ENCODE results near the gene TRNAU1AP. TPM values are rescaled to one million over a fixed set of nuclear protein-coding genes. Genes with fewer than 3 reads are reported as not detected.
"Not testable (repeated sequence)": the region's sequence is repeated elsewhere in the genome, so short reads cannot be mapped to it uniquely, and the experiment has no call there.

TRNAU1AP gene
- total RNA-seq, 1 donor from 2014 or later = 8.3 TPM

DNA sequence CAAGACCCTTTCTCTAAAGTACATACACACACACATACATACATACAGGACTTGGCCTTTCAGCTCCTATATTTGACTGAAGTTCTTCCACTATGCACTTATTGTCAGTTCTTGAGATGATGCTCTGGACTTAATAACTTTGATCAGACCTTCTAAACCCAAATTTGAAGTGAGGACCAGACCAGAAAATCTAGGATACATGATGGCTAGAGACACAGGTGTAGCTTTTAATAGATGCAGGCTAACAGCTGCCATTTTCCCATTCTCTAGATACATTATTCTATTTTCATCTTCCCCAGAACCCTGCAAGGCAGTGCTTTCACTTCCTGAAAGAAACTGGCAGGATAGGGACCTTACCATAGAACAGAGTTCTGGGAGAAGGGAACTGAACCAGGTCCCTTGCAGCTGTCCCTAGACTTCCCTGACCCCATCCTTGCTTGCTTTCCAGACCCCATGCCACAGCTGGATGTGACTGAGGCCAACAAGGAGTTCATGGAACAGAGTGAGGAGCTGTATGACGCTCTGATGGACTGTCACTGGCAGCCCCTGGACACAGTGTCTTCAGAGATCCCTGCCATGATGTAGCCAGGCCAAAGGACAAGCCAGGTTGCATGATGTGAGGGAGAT, 24.3 kb downstream of the TRNAU1AP start:
- ATAC-seq = no peak
- no peak for DNase-seq (ENCODE audit: low spot score)

- DNase-seq (ENCODE audit: low spot score) (no peak), ATAC-seq (no peak)
Observed at GRCh38 chr1:28577738-28578536, 25.1 kb downstream of the TRNAU1AP start.

GRCh38 chr1:28578696-28579218, 25.9 kb downstream of the TRNAU1AP start:
- DNase-seq (ENCODE audit: low spot score) (no peak), ATAC-seq (no peak)

DNA sequence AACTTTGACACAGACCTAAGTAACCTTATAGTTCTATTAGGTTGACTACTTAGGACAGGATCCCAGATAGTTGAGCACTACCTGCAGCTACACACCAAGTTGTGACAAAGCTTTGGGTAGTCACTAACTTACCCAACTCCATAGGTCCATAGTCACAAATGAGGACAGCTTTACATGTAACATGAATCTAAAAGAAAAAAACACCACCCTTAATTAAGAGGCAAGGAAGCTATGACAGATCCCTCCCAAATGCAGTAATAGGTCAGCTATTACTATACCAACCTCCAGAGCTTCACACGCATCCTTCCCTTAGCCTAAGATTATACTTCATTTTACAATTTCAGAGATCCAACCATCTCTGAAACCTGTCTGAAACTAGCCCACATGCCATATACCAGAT, 26.5 kb downstream of the TRNAU1AP start:
- DNase-seq (ENCODE audit: low spot score) = no peak
- ATAC-seq = no peak

DNA sequence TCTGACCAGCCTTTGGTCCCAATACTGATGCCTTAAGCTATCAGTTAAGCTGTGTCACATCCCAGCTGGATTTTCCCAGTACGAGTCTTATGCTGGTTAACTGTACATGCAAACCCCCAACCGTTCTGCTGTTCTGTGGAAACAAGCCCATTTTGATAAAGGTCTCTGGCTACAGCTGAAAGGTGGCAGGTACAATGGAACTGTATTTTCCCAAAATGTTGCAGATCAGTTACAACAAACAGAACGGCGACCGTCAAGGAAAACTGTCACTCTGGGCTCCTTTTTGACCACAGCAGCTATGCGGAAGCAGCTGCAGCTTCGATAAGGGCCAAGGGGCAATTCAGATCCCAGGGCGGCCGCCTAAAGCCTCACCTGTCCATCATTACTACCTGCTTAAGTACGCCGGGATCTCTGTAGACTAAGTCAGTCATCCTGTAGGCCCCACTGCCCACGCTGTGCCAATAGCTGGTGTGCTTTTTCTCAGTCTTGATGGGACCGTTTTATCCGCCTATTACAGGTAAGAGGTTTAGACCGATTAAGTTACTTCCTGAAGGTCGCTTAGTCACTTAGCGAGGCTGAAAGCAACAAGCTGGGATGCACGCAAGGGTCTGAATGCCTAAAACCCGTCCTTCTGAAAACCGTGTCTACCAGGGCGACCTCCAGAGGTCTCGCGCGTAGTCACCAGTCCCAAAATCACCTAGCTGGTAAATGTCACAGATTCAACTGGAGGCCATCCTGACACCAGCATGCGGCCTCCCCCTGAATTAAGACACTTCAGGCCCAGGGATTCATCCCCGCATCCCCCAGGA, 28.0 kb downstream of the TRNAU1AP start:
- ATAC-seq = peak; percentile 43
- DNase-seq (ENCODE audit: low spot score) = peak; percentile 47

DNA sequence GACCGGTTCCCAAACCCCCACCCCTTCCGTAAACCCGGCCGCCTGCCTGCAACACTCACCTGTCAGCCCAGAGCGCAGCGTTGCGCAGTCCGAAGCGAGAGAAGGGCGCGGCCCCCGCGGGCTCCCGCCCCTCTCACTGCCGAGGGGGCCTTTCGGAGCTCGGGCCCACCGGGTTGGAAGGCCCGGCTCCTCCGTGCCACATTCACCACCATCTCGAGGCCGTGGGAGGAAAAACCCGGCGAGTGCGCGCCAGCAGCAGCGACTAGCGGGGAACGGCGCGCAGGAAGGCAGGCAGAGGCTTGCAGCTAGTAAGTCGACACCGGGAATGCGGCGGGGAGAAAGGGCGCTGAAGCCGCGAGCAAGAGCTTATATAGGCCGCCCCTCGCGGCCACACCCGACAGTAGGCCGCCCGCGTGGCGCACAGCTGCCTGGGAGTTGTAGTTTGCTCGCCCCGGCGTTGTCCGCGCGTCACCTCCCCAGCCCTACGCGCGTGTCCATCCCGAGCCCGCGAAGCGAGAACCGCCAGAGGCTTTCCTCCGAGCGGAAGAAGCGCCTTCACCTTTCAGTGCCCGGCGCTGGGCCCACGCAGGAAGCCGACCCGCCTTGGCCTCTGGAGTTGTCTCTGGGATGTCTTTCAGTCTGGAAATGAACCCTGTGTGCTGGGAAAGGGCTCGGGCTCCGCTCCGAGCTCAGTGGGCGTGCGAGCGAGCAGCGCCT, 28.8 kb downstream of the TRNAU1AP start:
- ATAC-seq = peak; percentile 97
- DNase-seq (ENCODE audit: low spot score) = peak; percentile 97

GRCh38 chr1:28582248-28582615, 29.3 kb downstream of the TRNAU1AP start:
- ATAC-seq = peak; percentile 33

DNA sequence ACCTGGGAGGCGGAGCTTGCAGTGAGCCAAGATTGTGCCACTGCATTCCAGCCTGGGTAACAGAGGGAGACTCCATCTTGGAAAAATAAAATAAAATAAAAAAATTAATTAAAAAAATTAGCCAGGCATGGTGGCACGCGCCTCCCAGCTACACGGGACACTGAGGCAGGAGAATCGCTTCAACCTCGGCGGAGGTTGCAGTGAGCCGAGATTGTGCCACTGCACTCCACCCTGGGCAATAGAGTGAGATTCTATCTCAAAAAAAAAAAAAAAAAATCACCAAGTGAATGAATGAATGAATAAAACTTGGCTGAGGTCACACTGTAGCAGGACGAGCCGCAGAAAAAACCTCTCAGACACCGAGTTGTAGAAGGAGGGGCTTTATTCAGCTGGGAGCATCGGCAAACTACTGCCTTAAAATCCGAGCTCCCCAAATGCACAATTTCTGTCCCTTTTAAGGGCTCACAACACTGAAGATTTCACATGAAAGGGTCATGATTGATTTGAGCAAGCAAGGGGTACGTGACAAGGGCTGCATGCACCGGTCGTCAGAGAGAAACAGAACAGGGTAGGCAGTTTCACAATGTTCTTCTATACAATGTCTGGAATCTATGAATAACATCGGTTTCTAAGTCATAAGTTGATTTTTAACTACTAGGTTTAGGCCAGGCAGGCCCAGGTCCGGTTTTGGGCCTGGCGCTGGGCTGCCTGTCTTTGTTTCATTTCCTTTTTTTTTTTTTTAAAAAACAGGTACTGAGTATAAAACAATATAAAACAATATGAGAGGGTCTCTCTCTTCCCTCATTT, 33.9 kb downstream of the TRNAU1AP start:
- DNase-seq (ENCODE audit: low spot score); ATAC-seq: not testable (repeated sequence)

More at GRCh38 chr1:28582248-28582615, 29.3 kb downstream of the TRNAU1AP start:
- no peak for DNase-seq (ENCODE audit: low spot score)

DNA sequence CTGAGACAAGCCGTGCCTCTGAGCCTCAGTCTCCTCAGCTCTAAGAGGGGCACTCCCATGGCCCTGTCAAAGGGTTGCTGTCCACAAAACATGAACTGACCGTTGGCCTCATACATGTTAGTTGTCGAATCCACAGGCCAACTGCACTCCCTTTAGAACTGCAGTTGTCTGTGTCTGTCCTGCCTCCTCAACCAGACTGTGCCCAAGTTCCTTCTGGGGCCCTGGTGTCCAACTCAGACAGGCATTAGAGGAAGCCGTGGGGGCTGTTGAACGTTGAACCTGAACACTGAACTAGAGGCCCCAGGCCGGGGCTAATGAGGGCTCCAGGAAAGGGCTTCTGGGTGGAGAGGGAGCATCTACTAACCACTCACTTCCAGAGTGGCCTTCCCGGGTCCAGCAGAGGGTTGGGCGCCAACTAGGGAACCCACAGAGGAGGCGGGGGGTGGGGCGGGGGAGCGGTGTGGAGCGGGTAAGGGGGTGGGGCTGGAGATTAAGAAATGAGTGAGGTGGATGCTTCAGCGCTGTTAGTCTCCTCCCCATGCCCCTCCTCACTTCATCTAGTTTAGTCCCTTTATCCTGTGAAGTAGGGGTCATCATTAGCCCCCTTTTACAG, 38.9 kb downstream of the TRNAU1AP start, which contains the start of gene RAB42:
Gene RAB42, plus strand, starts transcription at position 558 of the 613 bp plus-strand sequence. CDS start 247 bp downstream, outside the sequence.
- ATAC-seq (peak; percentile 51), DNase-seq (ENCODE audit: low spot score) (no peak)

DNA sequence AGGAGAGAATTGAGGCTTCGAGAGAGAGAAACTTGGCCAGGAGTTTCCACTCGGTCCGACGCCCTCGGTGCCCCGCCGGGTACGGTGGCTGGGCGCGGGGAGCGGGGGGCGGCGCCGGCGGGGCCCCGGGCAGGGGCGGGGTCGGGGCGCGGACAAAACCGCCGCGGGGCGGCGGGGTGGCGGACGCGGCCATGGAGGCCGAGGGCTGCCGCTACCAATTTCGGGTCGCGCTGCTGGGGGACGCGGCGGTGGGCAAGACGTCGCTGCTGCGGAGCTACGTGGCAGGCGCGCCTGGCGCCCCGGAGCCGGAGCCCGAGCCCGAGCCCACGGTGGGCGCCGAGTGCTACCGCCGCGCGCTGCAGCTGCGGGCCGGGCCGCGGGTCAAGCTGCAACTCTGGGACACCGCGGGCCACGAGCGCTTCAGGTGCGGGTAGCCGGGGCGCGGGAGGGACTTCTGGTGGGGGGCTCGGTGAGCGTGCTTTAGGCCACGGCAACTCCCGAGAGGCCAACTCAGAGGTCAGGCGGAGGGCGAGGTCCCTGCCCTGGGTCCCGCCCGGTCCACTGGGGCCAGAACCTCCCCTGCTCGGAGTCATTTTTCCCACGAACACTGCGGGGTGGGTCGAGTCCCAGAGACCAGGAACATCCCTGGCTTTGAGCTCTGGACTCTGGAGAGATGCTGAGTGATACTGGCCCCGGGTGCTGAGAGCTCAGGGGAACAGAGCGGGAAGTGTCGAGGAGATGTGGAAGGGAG, 39.6 kb downstream of the TRNAU1AP start:
- no peak for DNase-seq (ENCODE audit: low spot score)

DNA sequence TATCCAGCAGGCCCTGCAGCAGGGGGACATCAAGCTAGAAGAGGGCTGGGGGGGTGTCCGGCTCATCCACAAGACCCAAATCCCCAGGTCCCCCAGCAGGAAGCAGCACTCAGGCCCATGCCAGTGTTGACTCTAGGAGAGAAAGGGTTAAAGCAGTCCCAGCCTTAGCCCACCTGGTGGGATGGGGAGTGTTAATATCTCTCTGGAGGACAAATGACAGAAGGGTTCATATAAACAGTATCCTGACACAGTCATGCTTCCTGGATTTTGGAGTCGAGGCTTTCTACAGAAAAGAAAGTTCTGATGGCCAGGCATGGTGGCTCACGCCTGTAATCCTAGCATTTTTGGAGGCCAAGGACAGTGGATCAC, 41.1 kb downstream of the TRNAU1AP start:
- not testable (repeated sequence) for DNase-seq (ENCODE audit: low spot score); ATAC-seq

More for the DNA sequence above, 39.6 kb downstream of the TRNAU1AP start:
- peak; percentile 67 for ATAC-seq

- DNase-seq (ENCODE audit: low spot score); ATAC-seq: not testable (repeated sequence)
Observed at GRCh38 chr1:28594686-28595411, 42.0 kb downstream of the TRNAU1AP start.

DNA sequence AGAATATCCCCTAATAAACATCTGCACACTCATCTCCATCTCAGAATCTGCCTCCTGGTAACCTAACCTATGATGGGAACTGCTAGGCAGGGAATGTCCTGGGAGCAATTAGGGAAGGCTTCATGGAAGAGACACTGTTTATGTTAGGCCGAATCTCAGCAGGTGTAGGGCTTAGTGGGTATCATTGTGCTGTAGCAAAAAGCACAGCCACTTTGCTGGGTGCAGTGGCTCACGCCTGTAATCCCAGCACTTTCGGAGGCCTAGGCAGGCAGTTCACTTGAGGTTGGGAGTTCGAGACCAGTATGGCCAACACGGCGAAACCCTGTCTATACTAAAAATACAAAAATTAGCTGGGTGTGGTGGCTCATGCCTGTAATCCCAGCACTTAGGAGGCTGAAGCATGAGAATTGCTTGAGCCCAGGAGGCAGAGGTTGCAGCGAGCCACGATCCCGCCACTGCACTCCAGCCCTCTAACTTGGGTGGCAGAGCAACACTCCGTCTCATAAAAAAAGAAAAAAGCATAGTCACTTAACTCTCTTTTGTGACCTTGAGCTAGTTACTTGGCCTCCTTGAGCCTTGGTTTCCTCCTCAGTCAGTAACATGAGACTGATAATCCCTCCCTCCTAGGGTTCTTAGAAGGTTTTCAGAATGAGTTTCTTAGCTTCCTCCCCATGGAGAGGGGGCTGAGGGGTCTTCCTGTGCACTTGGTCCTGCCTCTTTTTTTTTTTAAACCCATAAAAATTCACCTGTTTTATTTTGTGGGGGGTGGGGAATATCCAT, 42.7 kb downstream of the TRNAU1AP start:
- DNase-seq (ENCODE audit: low spot score) (no peak), ATAC-seq (no peak)

GRCh38 chr1:28596276-28596675, 43.4 kb downstream of the TRNAU1AP start:
- ATAC-seq; DNase-seq (ENCODE audit: low spot score): not testable (repeated sequence)

DNA sequence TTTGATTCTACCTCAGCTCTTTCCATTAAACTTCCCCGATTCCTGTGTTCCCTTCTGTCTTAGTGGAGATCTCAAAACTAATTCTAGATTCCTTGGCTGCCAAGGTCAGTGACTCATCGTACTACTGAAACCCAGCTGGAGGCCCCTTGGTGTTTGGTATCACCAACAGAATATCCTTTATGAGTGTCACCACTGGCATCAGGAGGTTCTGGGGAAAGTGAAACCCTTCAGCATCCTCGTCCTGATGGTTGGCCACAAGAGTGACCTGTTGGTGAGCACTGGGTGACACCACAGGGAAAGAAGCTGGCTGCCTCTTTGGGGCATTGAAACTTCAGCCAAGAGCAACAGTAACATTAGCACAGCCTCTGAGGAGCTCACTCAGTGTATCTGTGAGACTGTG, 48.8 kb downstream of the TRNAU1AP start:
- DNase-seq (ENCODE audit: low spot score) (no peak), ATAC-seq (no peak)

- DNase-seq (ENCODE audit: low spot score) (peak; percentile 50), ATAC-seq (peak; percentile 92)
Observed at GRCh38 chr1:28602536-28603439, 49.9 kb downstream of the TRNAU1AP start.

Data from left lobe of liver (tissue), 2 donors.